Measurements from ENCODE around the gene PRKN.

The PRKN gene

GRCh38 chr6:161948462-161948861 is 779.1 kb downstream of the PRKN start:
- no peaks in the 10 kb centered on the region for H3K9me3 ChIP-seq (ENCODE audit: control insufficient read depth in 1 of 2, low read length in 2 of 2)
- no peak overlapping the region for H3K4me3 ChIP-seq (ENCODE audit: low read depth in 1 of 2, low read length in 2 of 2)
- H3K4me1 ChIP-seq (ENCODE audit: control insufficient read depth in 1 of 2, insufficient read depth in 2 of 2, low read length in 2 of 2): peaks cover 0 to 11% of the 10 kb centered on the region in 2 donors
- H3K27ac ChIP-seq (ENCODE audit: low read length): no peak overlapping the region
- no peaks in the 10 kb centered on the region for H3K27me3 ChIP-seq (ENCODE audit: low read depth, low read length)
- H3K36me3 ChIP-seq (ENCODE audit: control insufficient read depth in 1 of 2, insufficient read depth in 2 of 2, low read length in 2 of 2): no peaks in the 10 kb centered on the region

- H3K9me3 ChIP-seq (ENCODE audit: control insufficient read depth in 1 of 2, low read length in 2 of 2): no peaks in the 10 kb centered on the region
- H3K4me3 ChIP-seq (ENCODE audit: low read depth in 1 of 2, low read length in 2 of 2): no peak overlapping the region
- no peaks in the 10 kb centered on the region for H3K27me3 ChIP-seq (ENCODE audit: low read depth, low read length)
- no peaks in the 10 kb centered on the region for H3K36me3 ChIP-seq (ENCODE audit: control insufficient read depth in 1 of 2, insufficient read depth in 2 of 2, low read length in 2 of 2)
- H3K27ac ChIP-seq (ENCODE audit: low read length): no peak overlapping the region
- H3K4me1 ChIP-seq (ENCODE audit: control insufficient read depth in 1 of 2, insufficient read depth in 2 of 2, low read length in 2 of 2): peaks cover 0 to 11% of the 10 kb centered on the region in 2 donors
Measured at GRCh38 chr6:161947371-161947770, 780.2 kb downstream of the PRKN start.

DNA sequence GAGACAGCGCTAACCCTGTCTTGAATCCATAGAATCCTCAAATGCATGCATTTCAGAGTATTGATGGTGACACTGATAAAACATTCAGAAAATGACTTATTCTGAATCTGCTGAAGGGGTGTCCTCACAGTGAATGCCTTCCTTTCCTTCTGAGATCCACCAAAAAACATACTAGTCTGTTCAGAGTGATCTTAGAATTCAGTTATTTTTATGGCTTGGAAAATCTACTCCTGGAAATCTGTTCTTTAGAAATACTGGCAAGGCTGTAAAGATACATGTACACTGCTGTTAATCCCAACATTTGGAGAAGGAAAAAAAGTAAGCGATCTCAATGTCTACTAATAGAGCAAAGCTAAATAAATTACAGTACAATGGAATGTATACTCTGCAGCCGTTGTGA is 781.1 kb downstream of the PRKN start:
- Histone ChIP-seq H3K27ac (ENCODE audit: low read length) (no peak overlapping the region), H3K27me3 (ENCODE audit: low read depth, low read length) (no peaks in the 10 kb centered on the region), H3K9me3 (ENCODE audit: control insufficient read depth in 1 of 2, low read length in 2 of 2) (no peaks in the 10 kb centered on the region), H3K36me3 (ENCODE audit: control insufficient read depth in 1 of 2, insufficient read depth in 2 of 2, low read length in 2 of 2) (no peaks in the 10 kb centered on the region), H3K4me3 (ENCODE audit: low read depth in 1 of 2, low read length in 2 of 2) (no peak overlapping the region), H3K4me1 (ENCODE audit: control insufficient read depth in 1 of 2, insufficient read depth in 2 of 2, low read length in 2 of 2) (peaks cover 0 to 11% of the 10 kb centered on the region in 2 donors)

DNA sequence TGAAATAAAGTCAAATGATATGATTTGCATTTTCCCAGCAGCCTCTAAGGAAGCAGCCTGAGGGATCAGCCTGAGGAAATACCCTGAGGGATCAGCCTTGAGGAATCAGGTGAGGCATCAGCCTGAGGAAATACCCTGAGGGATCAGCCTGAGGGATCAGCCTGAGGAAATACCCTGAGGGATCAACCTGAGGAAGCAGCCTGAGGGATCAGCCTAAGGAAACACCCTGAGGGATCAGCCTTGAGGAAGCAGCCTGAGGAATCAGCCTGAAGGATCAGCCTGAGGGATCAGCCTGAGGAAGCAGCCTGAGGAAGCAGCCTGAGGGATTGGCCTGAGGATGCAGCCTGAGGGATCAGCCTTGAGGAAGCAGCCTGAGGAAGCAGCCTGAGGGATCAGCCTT is 784.0 kb downstream of the PRKN start:
- Histone ChIP-seq H3K4me1 (ENCODE audit: control insufficient read depth in 1 of 2, insufficient read depth in 2 of 2, low read length in 2 of 2) (peaks cover 0 to 2% of the 10 kb centered on the region in 2 donors), H3K4me3 (ENCODE audit: low read depth in 1 of 2, low read length in 2 of 2) (no peak overlapping the region), H3K9me3 (ENCODE audit: control insufficient read depth in 1 of 2, low read length in 2 of 2) (no peaks in the 10 kb centered on the region), H3K27me3 (ENCODE audit: low read depth, low read length) (no peaks in the 10 kb centered on the region), H3K36me3 (ENCODE audit: control insufficient read depth in 1 of 2, insufficient read depth in 2 of 2, low read length in 2 of 2) (no peaks in the 10 kb centered on the region), H3K27ac (ENCODE audit: low read length) (no peak overlapping the region)

DNA sequence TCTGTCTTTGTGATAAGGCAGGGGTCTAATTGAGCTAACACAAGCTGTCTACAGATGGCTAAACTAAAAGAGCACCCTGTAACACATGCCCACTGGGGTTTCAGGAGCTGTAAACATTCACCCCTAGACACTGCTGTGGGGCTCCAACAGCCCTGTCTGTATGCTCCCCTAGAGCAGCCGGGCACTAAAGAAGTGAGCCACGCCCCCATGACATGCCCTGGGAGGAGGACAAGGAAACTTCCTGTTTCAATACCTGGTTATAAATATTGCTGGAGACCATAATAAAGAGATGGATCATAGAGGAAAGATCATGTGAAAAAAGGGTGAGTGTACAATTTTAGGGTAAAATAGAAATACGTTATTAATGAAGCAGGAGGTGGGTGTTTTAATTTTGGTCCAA is 786.0 kb downstream of the PRKN start:
- Histone ChIP-seq H3K27me3 (ENCODE audit: low read depth, low read length) (no peaks in the 10 kb centered on the region), H3K36me3 (ENCODE audit: control insufficient read depth in 1 of 2, insufficient read depth in 2 of 2, low read length in 2 of 2) (no peaks in the 10 kb centered on the region), H3K9me3 (ENCODE audit: control insufficient read depth in 1 of 2, low read length in 2 of 2) (no peaks in the 10 kb centered on the region), H3K4me1 (ENCODE audit: control insufficient read depth in 1 of 2, insufficient read depth in 2 of 2, low read length in 2 of 2) (no peaks in the 10 kb centered on the region), H3K27ac (ENCODE audit: low read length) (no peak overlapping the region), H3K4me3 (ENCODE audit: low read depth in 1 of 2, low read length in 2 of 2) (no peak overlapping the region)

GRCh38 chr6:161940519-161940918 is 787.0 kb downstream of the PRKN start:
- no peaks in the 10 kb centered on the region for H3K36me3 ChIP-seq (ENCODE audit: control insufficient read depth in 1 of 2, insufficient read depth in 2 of 2, low read length in 2 of 2)
- peaks cover 0 to 6% of the 10 kb centered on the region in 2 donors for H3K9me3 ChIP-seq (ENCODE audit: control insufficient read depth in 1 of 2, low read length in 2 of 2)
- no peaks in the 10 kb centered on the region for H3K4me1 ChIP-seq (ENCODE audit: control insufficient read depth in 1 of 2, insufficient read depth in 2 of 2, low read length in 2 of 2)
- no peak overlapping the region for H3K4me3 ChIP-seq (ENCODE audit: low read depth in 1 of 2, low read length in 2 of 2)
- H3K27me3 ChIP-seq (ENCODE audit: low read depth, low read length): no peaks in the 10 kb centered on the region
- H3K27ac ChIP-seq (ENCODE audit: low read length): no peak overlapping the region

GRCh38 chr6:161926324-161926723 is 801.2 kb downstream of the PRKN start:
- no peaks in the 10 kb centered on the region for H3K36me3 ChIP-seq (ENCODE audit: control insufficient read depth in 1 of 2, insufficient read depth in 2 of 2, low read length in 2 of 2)
- H3K9me3 ChIP-seq (ENCODE audit: control insufficient read depth in 1 of 2, low read length in 2 of 2): no peaks in the 10 kb centered on the region
- no peaks in the 10 kb centered on the region for H3K4me1 ChIP-seq (ENCODE audit: control insufficient read depth in 1 of 2, insufficient read depth in 2 of 2, low read length in 2 of 2)
- no peak overlapping the region for H3K4me3 ChIP-seq (ENCODE audit: low read depth in 1 of 2, low read length in 2 of 2)
- no peak overlapping the region for H3K27ac ChIP-seq (ENCODE audit: low read length)
- H3K27me3 ChIP-seq (ENCODE audit: low read depth, low read length): no peaks in the 10 kb centered on the region

DNA sequence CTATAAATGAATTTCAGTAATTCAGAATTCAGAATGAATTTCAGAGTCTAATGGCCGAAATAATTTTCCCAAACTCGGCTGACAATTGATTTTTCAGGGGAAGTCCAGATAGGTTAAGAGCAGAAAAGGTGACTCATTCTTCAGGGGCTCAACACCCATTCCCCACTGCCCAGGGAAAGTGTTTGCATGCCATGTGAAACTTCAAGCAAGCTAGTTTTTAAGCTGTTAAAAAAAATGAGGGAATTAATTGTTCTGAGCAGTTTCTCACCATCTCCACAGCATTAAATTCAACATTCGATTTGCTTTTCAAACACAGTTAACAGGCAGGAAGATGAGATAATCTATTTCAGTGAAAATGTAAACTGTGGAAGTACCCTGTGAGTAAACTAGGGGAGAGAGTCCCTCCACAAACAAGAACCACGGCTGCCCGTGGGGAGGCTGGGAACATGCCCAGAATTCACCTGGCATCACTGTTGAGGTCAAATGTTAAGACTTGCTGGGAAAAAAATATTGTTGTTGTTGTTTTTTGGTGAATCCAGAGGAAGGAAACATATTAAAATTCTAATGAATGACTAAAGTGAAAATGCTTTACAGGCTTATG is 803.0 kb downstream of the PRKN start:
- Histone ChIP-seq H3K9me3 (ENCODE audit: control insufficient read depth in 1 of 2, low read length in 2 of 2) (no peaks in the 10 kb centered on the region), H3K27ac (ENCODE audit: low read length) (no peak overlapping the region), H3K4me1 (ENCODE audit: control insufficient read depth in 1 of 2, insufficient read depth in 2 of 2, low read length in 2 of 2) (no peaks in the 10 kb centered on the region), H3K36me3 (ENCODE audit: control insufficient read depth in 1 of 2, insufficient read depth in 2 of 2, low read length in 2 of 2) (no peaks in the 10 kb centered on the region), H3K27me3 (ENCODE audit: low read depth, low read length) (no peaks in the 10 kb centered on the region), H3K4me3 (ENCODE audit: low read depth in 1 of 2, low read length in 2 of 2) (no peak overlapping the region)

- H3K9me3 ChIP-seq (ENCODE audit: control insufficient read depth in 1 of 2, low read length in 2 of 2): no peaks in the 10 kb centered on the region
- H3K36me3 ChIP-seq (ENCODE audit: control insufficient read depth in 1 of 2, insufficient read depth in 2 of 2, low read length in 2 of 2): no peaks in the 10 kb centered on the region
- no peaks in the 10 kb centered on the region for H3K27me3 ChIP-seq (ENCODE audit: low read depth, low read length)
- no peaks in the 10 kb centered on the region for H3K4me1 ChIP-seq (ENCODE audit: control insufficient read depth in 1 of 2, insufficient read depth in 2 of 2, low read length in 2 of 2)
- H3K4me3 ChIP-seq (ENCODE audit: low read depth in 1 of 2, low read length in 2 of 2): no peak overlapping the region
- H3K27ac ChIP-seq (ENCODE audit: low read length): no peak overlapping the region
Measured at GRCh38 chr6:161922631-161923119, 804.9 kb downstream of the PRKN start.

- Histone ChIP-seq H3K4me1 (ENCODE audit: control insufficient read depth in 1 of 2, insufficient read depth in 2 of 2, low read length in 2 of 2) (no peaks in the 10 kb centered on the region), H3K27me3 (ENCODE audit: low read depth, low read length) (no peaks in the 10 kb centered on the region), H3K9me3 (ENCODE audit: control insufficient read depth in 1 of 2, low read length in 2 of 2) (no peaks in the 10 kb centered on the region), H3K27ac (ENCODE audit: low read length) (no peak overlapping the region), H3K36me3 (ENCODE audit: control insufficient read depth in 1 of 2, insufficient read depth in 2 of 2, low read length in 2 of 2) (no peaks in the 10 kb centered on the region), H3K4me3 (ENCODE audit: low read depth in 1 of 2, low read length in 2 of 2) (no peak overlapping the region)
Measured at GRCh38 chr6:161921602-161922395, 805.8 kb downstream of the PRKN start.

DNA sequence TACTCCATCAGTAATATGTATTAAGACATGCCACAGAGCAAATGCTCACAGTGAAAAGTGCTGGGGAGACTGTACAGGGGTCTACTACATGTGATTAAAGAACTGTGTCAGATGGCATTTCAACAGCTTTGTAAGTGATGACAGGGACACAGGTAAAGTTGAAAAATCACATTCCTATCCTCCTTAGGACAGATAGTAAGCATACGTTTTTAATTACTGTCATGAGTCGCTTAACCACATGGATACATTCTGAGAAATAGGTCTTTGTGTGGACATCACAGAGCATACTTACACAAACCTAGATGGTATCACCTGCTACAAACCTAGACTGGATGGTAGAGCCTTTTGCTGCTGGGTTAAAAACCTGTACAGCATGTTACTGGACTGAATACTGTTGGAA is 807.9 kb downstream of the PRKN start:
- H3K27ac ChIP-seq (ENCODE audit: low read length): no peak overlapping the region
- H3K4me1 ChIP-seq (ENCODE audit: control insufficient read depth in 1 of 2, insufficient read depth in 2 of 2, low read length in 2 of 2): no peaks in the 10 kb centered on the region
- no peaks in the 10 kb centered on the region for H3K27me3 ChIP-seq (ENCODE audit: low read depth, low read length)
- H3K36me3 ChIP-seq (ENCODE audit: control insufficient read depth in 1 of 2, insufficient read depth in 2 of 2, low read length in 2 of 2): no peaks in the 10 kb centered on the region
- no peaks in the 10 kb centered on the region for H3K9me3 ChIP-seq (ENCODE audit: control insufficient read depth in 1 of 2, low read length in 2 of 2)
- no peak overlapping the region for H3K4me3 ChIP-seq (ENCODE audit: low read depth in 1 of 2, low read length in 2 of 2)
